ENCODE results near the gene NPM3. TPM values are rescaled to one million over a fixed set of nuclear protein-coding genes. Genes with fewer than 3 reads are reported as not detected.
A peak's percentile ranks its signal among the peaks of the same experiment; 100 is the strongest.

Gene NPM3
- total and polyA plus RNA-seq, 7 donors, result 17.8 to 64.9 (median 26.4) TPM

- Histone ChIP-seq H3K27me3 (peaks cover 43 to 98% (median 78%) of the 10 kb centered on the region in 3 donors), H3K4me1 (peaks cover 0 to 29% (median 22%) of the 10 kb centered on the region in 4 donors), H3K4me3 (no peak overlapping the region), H3K9me3 (no peaks in the 10 kb centered on the region), H3K27ac (no peak overlapping the region), H3K36me3 (no peaks in the 10 kb centered on the region)
- DNase-seq, result peak; percentile 33
- TF ChIP-seq POLR2AphosphoS5 (IDR thresholded peaks at IDR 0.05), result no peak
- no peak for TF ChIP-seq CTCF (IDR thresholded peaks at IDR 0.05)
- no peak for TF ChIP-seq POLR2A (IDR thresholded peaks at IDR 0.05)
- TF ChIP-seq EP300 (IDR thresholded peaks at IDR 0.05), result no peak
- WGBS, 2 donors, result 77% methylated on average over 6 of the region's 6 CpGs
- intact Hi-C loops (cut with DNase I), result no loop called here
Observed at GRCh38 chr10:101772017-101772894, 11.0 kb downstream of the NPM3 start.

- H3K36me3 ChIP-seq, result no peaks in the 10 kb centered on the region
- peaks cover 0 to 26% (median 21%) of the 10 kb centered on the region in 4 donors for H3K4me1 ChIP-seq
- peaks cover 36 to 89% (median 70%) of the 10 kb centered on the region in 3 donors for H3K27me3 ChIP-seq
- intact Hi-C loops (cut with DNase I), result no loop called here
- no peaks in the 10 kb centered on the region for H3K9me3 ChIP-seq
- WGBS, 2 donors, result 84 to 91% methylated on average over 10 of the region's 10 CpGs
- H3K4me3 ChIP-seq, result no peak overlapping the region
- DNase-seq, result peak; percentile 42
- TF ChIP-seq POLR2A (IDR thresholded peaks at IDR 0.05) (no peak), EP300 (IDR thresholded peaks at IDR 0.05) (no peak), CTCF (IDR thresholded peaks at IDR 0.05) (no peak), POLR2AphosphoS5 (IDR thresholded peaks at IDR 0.05) (no peak)
- H3K27ac ChIP-seq, result no peak overlapping the region
Observed at GRCh38 chr10:101771380-101771779, 11.9 kb downstream of the NPM3 start.

- intact Hi-C loops (cut with DNase I), result no loop called here
- Histone ChIP-seq H3K4me3 (no peak overlapping the region), H3K27ac (no peak overlapping the region), H3K36me3 (no peaks in the 10 kb centered on the region), H3K9me3 (no peaks in the 10 kb centered on the region), H3K27me3 (peaks cover 30 to 82% (median 62%) of the 10 kb centered on the region in 3 donors), H3K4me1 (peaks cover 0 to 18% (median 15%) of the 10 kb centered on the region in 4 donors)
- DNase-seq, result peak; percentile 46
- TF ChIP-seq EP300 (IDR thresholded peaks at IDR 0.05) (no peak), POLR2AphosphoS5 (IDR thresholded peaks at IDR 0.05) (no peak), CTCF (IDR thresholded peaks at IDR 0.05) (no peak), POLR2A (IDR thresholded peaks at IDR 0.05) (no peak)
- WGBS, 2 donors, result 81 to 84% methylated on average over 41 of the region's 41 CpGs
Observed at GRCh38 chr10:101770331-101771215, 12.7 kb downstream of the NPM3 start.

GRCh38 chr10:101769541-101770180 is 13.6 kb downstream of the NPM3 start:
- DNase-seq, result peak; percentile 39
- WGBS, 2 donors, result 83 to 87% methylated on average over 5 of the region's 5 CpGs
- Histone ChIP-seq H3K36me3 (no peaks in the 10 kb centered on the region), H3K4me1 (peaks cover 0 to 9% (median 5%) of the 10 kb centered on the region in 4 donors), H3K27me3 (peaks cover 21 to 73% (median 53%) of the 10 kb centered on the region in 3 donors), H3K27ac (no peak overlapping the region), H3K4me3 (no peak overlapping the region), H3K9me3 (no peaks in the 10 kb centered on the region)
- TF ChIP-seq CTCF (IDR thresholded peaks at IDR 0.05), result no peak
- TF ChIP-seq EP300 (IDR thresholded peaks at IDR 0.05), result no peak
- no peak for TF ChIP-seq POLR2A (IDR thresholded peaks at IDR 0.05)
- no peak for TF ChIP-seq POLR2AphosphoS5 (IDR thresholded peaks at IDR 0.05)
- intact Hi-C loops (cut with DNase I), result no loop called here

All from sigmoid colon (tissue), 7 donors.